22Rv1 (cell line): ENCODE data around the gene DMRT3.

ENCODE experiments used
- CTCF ChIP-seq: fragments of 450-650 bp; IDR thresholded peaks from 2 replicates; pipeline ENCODE4 v1.5.1; 2017; ENCODE audit warnings: mild to moderate bottlenecking
- ZFX ChIP-seq: fragments of 450-650 bp; IDR thresholded peaks from 2 replicates; pipeline ENCODE4 v1.6.1; 2017; ENCODE audit warnings: antibody characterized with exemption, borderline replicate concordance

GRCh38 chr9:928363-929042 lies 48.0 kb upstream of the DMRT3 start:
- TF ChIP-seq CTCF (peak; percentile 80), ZFX (no peak)
